BLaER1 treated with 17β-estradiol and CSF1 and Interleukin-3, amounts not matched to agents 10 nM and 100 nM (cell line): ENCODE data around the gene POU6F2.

Source experiments
- H3K27ac ChIP-seq, 11 experiments: shearing (Covaris generic); formaldehyde crosslinking; 2 replicates each; pipeline ENCODE4 v1.8.1; 2022
- H3K27me3 ChIP-seq, 11 experiments: shearing (Covaris generic); formaldehyde crosslinking; 2 replicates each; pipeline ENCODE4 v1.8.1; 2022
- H3K36me3 ChIP-seq, 11 experiments: shearing (Covaris generic); formaldehyde crosslinking; 2 replicates each; pipeline ENCODE4 v1.8.1; 2022
- H3K4me1 ChIP-seq, 10 experiments: shearing (Covaris generic); formaldehyde crosslinking; 2 replicates each; pipeline ENCODE4 v1.8.1; 2022
- H3K4me2 ChIP-seq, 11 experiments: shearing (Covaris generic); formaldehyde crosslinking; 2 replicates each; pipeline ENCODE4 v1.8.1; 2022
- H3K4me3 ChIP-seq, 10 experiments: shearing (Covaris generic); formaldehyde crosslinking; 2 replicates each; pipeline ENCODE4 v1.8.1; 2022
- H3K9ac ChIP-seq, 11 experiments: shearing (Covaris generic); formaldehyde crosslinking; 2 replicates each; pipeline ENCODE4 v1.8.1; 2022
- H3K9me3 ChIP-seq, 11 experiments: shearing (Covaris generic); formaldehyde crosslinking; replicated peaks in 1 of 11; 2 replicates each; pipeline ENCODE4 v1.8.1; 2022
- H4K20me1 ChIP-seq, 11 experiments: shearing (Covaris generic); formaldehyde crosslinking; 2 replicates each; pipeline ENCODE4 v1.8.1; 2022
- Cebpa-rat ChIP-seq, 11 experiments: shearing (Covaris generic); IDR thresholded peaks; 2 replicates each; pipeline ENCODE4 v1.8.1; 2022

Gene POU6F2

DNA sequence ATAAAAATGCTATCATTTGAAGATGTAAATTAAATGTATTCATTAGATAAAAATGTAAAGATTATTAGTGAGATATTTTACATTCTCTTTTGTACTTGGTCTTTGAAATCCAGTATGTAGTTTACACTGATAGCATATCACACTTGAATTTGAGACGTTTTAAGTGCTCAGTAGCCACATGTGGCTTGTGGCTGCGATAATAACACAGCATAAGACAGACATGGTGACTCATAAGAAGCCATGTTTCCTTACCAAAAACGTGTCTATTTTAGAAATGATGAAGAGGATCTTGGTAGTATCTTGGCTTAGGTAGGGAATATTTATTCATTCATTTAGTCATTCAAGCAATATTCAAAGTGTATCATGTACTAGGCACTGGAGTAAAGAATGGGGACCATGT lies 149.3 kb downstream of the POU6F2 start:
- Histone ChIP-seq H3K27me3 (no peaks in the 10 kb centered on the region), H3K27ac (no peak overlapping the region), H3K4me1 (no peaks in the 10 kb centered on the region), H3K36me3 (no peaks in the 10 kb centered on the region), H3K4me2 (no peak overlapping the region), H3K4me3 (no peak overlapping the region), H4K20me1 (no peaks in the 10 kb centered on the region), H3K9me3 (no peaks in the 10 kb centered on the region), H3K9ac (no peak overlapping the region)
- TF ChIP-seq Cebpa-rat (IDR thresholded peaks at IDR 0.05), result no peak

DNA sequence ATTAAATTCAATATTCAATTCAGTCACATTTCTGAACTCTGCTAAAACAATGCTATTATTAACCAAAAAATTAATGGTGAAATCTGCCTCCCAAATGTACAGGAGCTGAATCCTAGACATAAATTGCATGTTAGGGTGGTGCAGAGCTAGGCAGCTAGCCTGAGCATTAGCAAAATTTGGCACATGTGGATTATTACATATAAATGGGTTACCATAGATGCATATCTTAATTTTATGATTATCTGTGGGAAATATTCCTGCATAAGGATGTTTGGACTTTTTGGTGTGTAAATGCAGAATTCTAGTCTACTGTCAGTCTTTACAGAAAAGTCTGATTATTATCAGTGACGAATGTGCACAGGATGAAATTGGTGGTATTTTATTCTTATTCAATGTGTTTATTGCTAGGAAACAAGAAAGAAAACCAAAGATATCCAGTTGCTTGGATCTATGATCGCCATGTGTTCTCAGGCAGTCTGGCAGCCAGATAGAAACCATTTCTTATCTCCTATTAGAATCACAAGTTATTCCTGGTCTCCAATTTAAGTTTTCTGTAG lies 150.7 kb downstream of the POU6F2 start:
- H3K4me1 ChIP-seq, result no peaks in the 10 kb centered on the region
- no peak overlapping the region for H3K9ac ChIP-seq
- no peak for TF ChIP-seq Cebpa-rat (IDR thresholded peaks at IDR 0.05)
- no peaks in the 10 kb centered on the region for H3K9me3 ChIP-seq
- no peak overlapping the region for H3K27ac ChIP-seq
- no peak overlapping the region for H3K4me3 ChIP-seq
- no peaks in the 10 kb centered on the region for H3K36me3 ChIP-seq
- no peaks in the 10 kb centered on the region for H3K27me3 ChIP-seq
- no peaks in the 10 kb centered on the region for H4K20me1 ChIP-seq
- H3K4me2 ChIP-seq, result no peak overlapping the region

DNA sequence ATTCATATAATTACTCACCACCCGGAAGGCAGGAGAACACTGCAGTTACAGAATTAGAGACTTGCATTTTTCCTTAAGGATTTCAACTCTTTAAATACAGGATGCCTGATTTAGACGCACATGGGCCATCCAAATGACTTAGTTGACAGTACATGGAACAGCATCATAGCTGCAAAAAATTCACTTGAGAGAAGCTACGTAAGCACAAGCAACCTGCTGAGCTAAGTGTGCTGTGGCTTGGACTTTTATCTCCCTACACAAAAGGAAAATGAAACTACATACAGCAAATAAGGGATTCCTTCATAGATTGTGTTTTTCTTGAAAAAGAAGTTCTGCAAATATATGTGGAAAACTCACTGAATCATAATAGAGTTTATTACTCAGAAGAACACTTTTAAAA lies 152.6 kb downstream of the POU6F2 start:
- TF ChIP-seq Cebpa-rat (IDR thresholded peaks at IDR 0.05), result no peak
- H3K27ac ChIP-seq, result no peak overlapping the region
- no peaks in the 10 kb centered on the region for H4K20me1 ChIP-seq
- no peaks in the 10 kb centered on the region for H3K27me3 ChIP-seq
- H3K9me3 ChIP-seq, result no peaks in the 10 kb centered on the region
- no peak overlapping the region for H3K9ac ChIP-seq
- H3K4me3 ChIP-seq, result no peak overlapping the region
- H3K4me1 ChIP-seq, result no peaks in the 10 kb centered on the region
- H3K36me3 ChIP-seq, result no peaks in the 10 kb centered on the region
- no peak overlapping the region for H3K4me2 ChIP-seq

DNA sequence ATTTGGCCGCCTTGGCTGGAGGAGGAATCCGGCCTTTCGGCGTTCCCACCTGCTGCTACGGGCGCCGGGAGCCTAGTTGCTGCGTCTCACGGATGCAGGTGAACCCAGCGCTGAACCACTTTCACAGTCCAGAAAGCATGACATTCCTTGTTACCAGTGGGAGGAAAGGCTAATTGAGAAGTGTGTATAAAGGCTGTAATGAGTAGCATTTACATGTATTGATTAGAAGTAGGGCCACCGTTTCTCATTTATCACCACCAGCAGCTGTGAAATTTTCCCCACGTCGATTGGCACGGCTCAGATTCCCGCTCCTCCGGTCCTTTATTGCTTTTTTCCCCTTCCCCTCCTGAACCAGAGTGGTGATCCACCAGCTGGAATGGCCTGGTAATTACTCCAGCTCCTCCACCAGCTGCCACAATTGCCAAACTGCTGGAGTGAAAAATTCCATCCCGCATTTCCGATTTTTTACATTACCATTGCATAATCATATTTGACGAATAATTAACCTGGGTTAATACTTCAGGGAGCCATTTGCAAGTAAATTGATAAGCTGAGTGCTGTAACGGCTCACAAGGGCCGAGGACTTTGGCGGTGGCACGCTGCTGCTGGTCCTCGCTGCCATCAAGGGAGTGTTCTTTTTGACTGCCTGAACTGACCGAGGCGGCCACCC lies 153.3 kb downstream of the POU6F2 start:
- no peaks in the 10 kb centered on the region for H3K36me3 ChIP-seq
- no peak for TF ChIP-seq Cebpa-rat (IDR thresholded peaks at IDR 0.05)
- H4K20me1 ChIP-seq, result no peaks in the 10 kb centered on the region
- no peaks in the 10 kb centered on the region for H3K9me3 ChIP-seq
- no peaks in the 10 kb centered on the region for H3K27me3 ChIP-seq
- no peak overlapping the region for H3K4me2 ChIP-seq
- no peak overlapping the region for H3K4me3 ChIP-seq
- H3K9ac ChIP-seq, result no peak overlapping the region
- no peaks in the 10 kb centered on the region for H3K4me1 ChIP-seq
- H3K27ac ChIP-seq, result no peak overlapping the region

DNA sequence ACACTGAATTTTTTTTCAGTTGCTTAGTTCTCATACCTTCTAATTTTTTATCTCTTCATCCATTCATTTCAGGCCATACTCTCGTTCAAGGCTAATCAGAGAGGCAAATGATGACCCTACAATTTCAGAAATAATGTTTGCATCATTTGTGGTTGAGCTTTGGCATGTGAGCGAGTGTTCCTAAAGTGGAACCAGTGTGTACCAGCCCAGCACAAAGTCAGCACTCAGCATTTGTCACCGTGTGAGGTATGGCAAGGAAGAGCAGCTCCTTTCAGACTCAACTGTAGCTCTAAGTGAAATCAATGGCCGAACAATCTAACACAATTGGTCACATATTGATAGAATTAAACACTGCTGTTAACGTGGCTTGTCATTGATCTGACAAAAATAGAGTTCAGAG lies 154.6 kb downstream of the POU6F2 start:
- H3K4me2 ChIP-seq, result no peak overlapping the region
- H3K9ac ChIP-seq, result no peak overlapping the region
- H4K20me1 ChIP-seq, result no peaks in the 10 kb centered on the region
- H3K4me3 ChIP-seq, result no peak overlapping the region
- H3K27ac ChIP-seq, result no peak overlapping the region
- peaks cover 0 to 10% (median 7%) of the 10 kb centered on the region in 11 experiments; a peak in 15 of 22 replicates for H3K9me3 ChIP-seq
- H3K4me1 ChIP-seq, result no peaks in the 10 kb centered on the region
- no peaks in the 10 kb centered on the region for H3K36me3 ChIP-seq
- TF ChIP-seq Cebpa-rat (IDR thresholded peaks at IDR 0.05), result no peak
- H3K27me3 ChIP-seq, result no peaks in the 10 kb centered on the region

DNA sequence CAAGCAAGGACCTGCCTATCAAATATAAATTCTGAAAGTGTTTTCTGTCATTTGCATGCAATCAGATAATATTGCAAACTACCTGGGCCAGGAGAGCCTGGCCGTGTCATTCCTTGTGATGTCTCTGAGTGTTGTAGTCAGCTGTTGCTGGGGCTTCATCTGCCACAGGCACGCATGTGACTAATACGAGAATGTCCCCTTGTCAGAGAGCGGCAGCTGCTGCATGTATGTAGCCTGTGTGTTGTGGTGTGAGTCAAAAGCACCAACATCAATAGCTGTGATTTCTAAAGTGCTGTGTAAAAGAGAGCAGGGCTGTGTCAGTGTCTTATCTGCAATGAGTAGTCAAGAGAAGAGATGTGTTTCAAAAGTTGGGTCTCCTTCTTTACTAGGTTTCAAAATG lies 155.4 kb downstream of the POU6F2 start:
- Histone ChIP-seq H3K9ac (no peak overlapping the region), H3K4me1 (no peaks in the 10 kb centered on the region), H3K4me2 (no peak overlapping the region), H3K27me3 (no peaks in the 10 kb centered on the region), H4K20me1 (no peaks in the 10 kb centered on the region), H3K9me3 (peaks cover 7 to 18% (median 15%) of the 10 kb centered on the region in 11 experiments; a peak in 21 of 22 replicates), H3K36me3 (no peaks in the 10 kb centered on the region), H3K4me3 (no peak overlapping the region), H3K27ac (no peak overlapping the region)
- TF ChIP-seq Cebpa-rat (IDR thresholded peaks at IDR 0.05), result no peak

DNA sequence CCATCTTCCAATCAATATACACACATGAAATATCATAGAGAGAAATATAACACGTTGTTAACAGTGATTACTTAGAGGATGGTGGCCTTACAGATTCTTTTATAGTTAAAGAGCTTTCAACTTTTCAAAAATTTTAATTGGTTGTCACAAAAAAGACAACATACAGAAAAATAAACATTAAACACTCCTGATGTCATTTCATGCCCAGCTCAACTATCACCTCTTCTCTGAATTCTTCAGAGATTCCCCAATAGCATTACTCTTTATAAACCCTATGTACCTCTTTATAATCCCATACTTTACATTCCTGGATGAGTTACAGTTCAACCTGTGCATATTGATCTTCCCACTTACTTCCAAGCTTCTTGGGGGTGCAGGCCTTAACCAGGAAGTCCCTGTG lies 159.8 kb downstream of the POU6F2 start:
- Histone ChIP-seq H3K9me3 (peaks cover 29 to 46% (median 41%) of the 10 kb centered on the region in 11 experiments), H3K27me3 (no peaks in the 10 kb centered on the region), H3K27ac (no peak overlapping the region), H4K20me1 (no peaks in the 10 kb centered on the region), H3K36me3 (no peaks in the 10 kb centered on the region), H3K4me3 (no peak overlapping the region), H3K4me2 (no peak overlapping the region), H3K9ac (no peak overlapping the region), H3K4me1 (no peaks in the 10 kb centered on the region)
- no peak for TF ChIP-seq Cebpa-rat (IDR thresholded peaks at IDR 0.05)

DNA sequence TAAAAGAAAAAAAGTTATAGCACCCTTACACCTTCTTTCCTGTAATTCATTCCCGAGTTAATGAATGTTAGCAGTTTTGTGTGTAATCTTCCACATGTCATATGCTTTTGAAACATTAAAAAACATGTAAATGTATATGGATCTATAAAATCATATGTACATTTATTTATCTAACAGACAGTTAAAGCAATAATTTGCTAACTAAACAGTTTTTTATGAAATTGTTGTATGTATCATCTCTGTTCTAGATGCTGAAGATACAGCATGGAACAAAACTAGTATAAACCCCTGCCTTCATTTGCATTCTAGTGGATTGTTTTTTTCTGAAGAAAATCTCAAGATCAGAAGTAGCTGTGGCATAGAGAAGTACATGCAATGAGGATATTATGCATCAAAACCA lies 165.0 kb downstream of the POU6F2 start:
- no peak overlapping the region for H3K9ac ChIP-seq
- H3K4me2 ChIP-seq, result no peak overlapping the region
- no peaks in the 10 kb centered on the region for H3K4me1 ChIP-seq
- no peak overlapping the region for H3K4me3 ChIP-seq
- H3K9me3 ChIP-seq, result peaks cover 20 to 34% (median 30%) of the 10 kb centered on the region in 11 experiments
- no peak overlapping the region for H3K27ac ChIP-seq
- H3K27me3 ChIP-seq, result no peaks in the 10 kb centered on the region
- H4K20me1 ChIP-seq, result no peaks in the 10 kb centered on the region
- TF ChIP-seq Cebpa-rat (IDR thresholded peaks at IDR 0.05), result no peak
- H3K36me3 ChIP-seq, result no peaks in the 10 kb centered on the region

DNA sequence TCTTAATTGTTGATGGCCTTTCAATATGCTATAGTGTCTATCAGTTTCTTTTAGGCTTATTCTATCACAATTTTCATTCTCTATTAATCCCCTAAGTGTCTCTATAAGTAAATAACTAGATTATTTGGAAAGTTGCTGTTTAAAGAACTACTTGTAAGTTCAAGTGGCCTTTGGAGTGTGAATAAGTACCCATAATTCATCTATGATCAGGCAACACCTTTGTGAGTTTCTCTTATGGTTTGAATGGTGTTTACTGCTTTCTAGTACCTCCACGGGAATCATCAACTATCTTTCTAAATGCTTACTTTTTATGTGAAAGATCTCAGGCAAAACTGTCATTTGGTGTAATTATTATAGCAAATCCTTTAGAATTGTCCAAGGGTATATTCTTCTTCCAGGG lies 166.7 kb downstream of the POU6F2 start:
- no peaks in the 10 kb centered on the region for H3K36me3 ChIP-seq
- TF ChIP-seq Cebpa-rat (IDR thresholded peaks at IDR 0.05), result no peak
- no peak overlapping the region for H3K27ac ChIP-seq

DNA sequence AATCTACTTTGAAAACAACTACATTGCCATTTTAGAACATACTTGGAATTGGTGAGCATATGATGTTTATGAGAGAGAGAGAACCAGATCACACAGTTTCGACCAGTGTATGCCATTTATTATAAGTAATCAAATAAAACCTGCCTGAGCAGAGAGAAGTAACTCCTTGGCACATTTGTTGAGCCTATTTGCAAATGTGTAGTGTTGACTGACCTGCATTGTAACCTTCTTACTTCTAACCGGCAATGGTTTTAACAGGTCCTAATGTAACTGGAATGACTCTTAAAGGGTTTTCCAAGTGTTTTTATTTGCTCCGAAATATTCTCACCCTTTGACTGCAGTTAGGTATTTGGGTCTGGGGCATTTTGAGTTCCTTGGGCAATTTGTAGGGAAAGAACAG lies 167.6 kb downstream of the POU6F2 start:
- peaks cover 3 to 10% (median 8%) of the 10 kb centered on the region in 11 experiments for H3K9me3 ChIP-seq
- H3K27me3 ChIP-seq, result no peaks in the 10 kb centered on the region
- no peak overlapping the region for H3K4me3 ChIP-seq
- no peak overlapping the region for H3K9ac ChIP-seq
- no peaks in the 10 kb centered on the region for H4K20me1 ChIP-seq
- no peak overlapping the region for H3K27ac ChIP-seq
- no peak for TF ChIP-seq Cebpa-rat (IDR thresholded peaks at IDR 0.05)
- no peaks in the 10 kb centered on the region for H3K36me3 ChIP-seq
- no peaks in the 10 kb centered on the region for H3K4me1 ChIP-seq
- no peak overlapping the region for H3K4me2 ChIP-seq

More for the DNA sequence above, 166.7 kb downstream of the POU6F2 start:
- Histone ChIP-seq H3K4me2 (no peak overlapping the region), H3K4me1 (no peaks in the 10 kb centered on the region), H4K20me1 (no peaks in the 10 kb centered on the region), H3K9me3 (peaks cover 11 to 19% (median 17%) of the 10 kb centered on the region in 11 experiments), H3K9ac (no peak overlapping the region), H3K4me3 (no peak overlapping the region), H3K27me3 (no peaks in the 10 kb centered on the region)
